ENCODE results near the gene HOXA11. TPM values are rescaled to one million over a fixed set of nuclear protein-coding genes. Genes with fewer than 3 reads are reported as not detected.

Gene HOXA11
- total RNA-seq, 1 donor from 2014 or later: not detected

GRCh38 chr7:27178366-27178765, 6.7 kb downstream of the HOXA11 start:
- no peaks in the 10 kb centered on the region for H3K9me3 Mint-ChIP-seq (ENCODE audit: unreplicated experiment)
- peaks cover 81% of the 10 kb centered on the region for H3K27me3 Mint-ChIP-seq (ENCODE audit: unreplicated experiment)
- H3K4me3 Mint-ChIP-seq (ENCODE audit: unreplicated experiment): no peak overlapping the region
- no peak overlapping the region for H3K27ac Mint-ChIP-seq (ENCODE audit: unreplicated experiment)
- H3K36me3 Mint-ChIP-seq (ENCODE audit: unreplicated experiment): no peaks in the 10 kb centered on the region
- DNase-seq (ENCODE audit: extremely low spot score, unreplicated experiment): no peak
- no peak for TF ChIP-seq CTCF (IDR thresholded peaks at IDR 0.05)
- H3K4me1 Mint-ChIP-seq (ENCODE audit: unreplicated experiment): peaks cover 7% of the 10 kb centered on the region

GRCh38 chr7:27177795-27178320, 7.2 kb downstream of the HOXA11 start:
- H3K27me3 Mint-ChIP-seq (ENCODE audit: unreplicated experiment): peaks cover 81% of the 10 kb centered on the region

GRCh38 chr7:27176962-27177794, 7.9 kb downstream of the HOXA11 start:
- DNase-seq (ENCODE audit: extremely low spot score, unreplicated experiment): no peak
- Mint-ChIP-seq H3K9me3 (ENCODE audit: unreplicated experiment) (no peaks in the 10 kb centered on the region), H3K27ac (ENCODE audit: unreplicated experiment) (no peak overlapping the region), H3K4me3 (ENCODE audit: unreplicated experiment) (no peak overlapping the region), H3K27me3 (ENCODE audit: unreplicated experiment) (peaks cover 79% of the 10 kb centered on the region), H3K36me3 (ENCODE audit: unreplicated experiment) (no peaks in the 10 kb centered on the region), H3K4me1 (ENCODE audit: unreplicated experiment) (peaks cover 8% of the 10 kb centered on the region)
- TF ChIP-seq CTCF (IDR thresholded peaks at IDR 0.05): no peak

More at GRCh38 chr7:27177795-27178320, 7.2 kb downstream of the HOXA11 start:
- Mint-ChIP-seq H3K27ac (ENCODE audit: unreplicated experiment) (no peak overlapping the region), H3K4me1 (ENCODE audit: unreplicated experiment) (peaks cover 7% of the 10 kb centered on the region), H3K4me3 (ENCODE audit: unreplicated experiment) (no peak overlapping the region), H3K36me3 (ENCODE audit: unreplicated experiment) (no peaks in the 10 kb centered on the region), H3K9me3 (ENCODE audit: unreplicated experiment) (no peaks in the 10 kb centered on the region)
- DNase-seq (ENCODE audit: extremely low spot score, unreplicated experiment): no peak
- TF ChIP-seq CTCF (IDR thresholded peaks at IDR 0.05): no peak

- no peak for TF ChIP-seq CTCF (IDR thresholded peaks at IDR 0.05)
These were observed 8.5 kb downstream of the HOXA11 start for GRCh38 chr7:27176524-27176845.

More at GRCh38 chr7:27176524-27176845, 8.5 kb downstream of the HOXA11 start:
- Mint-ChIP-seq H3K27me3 (ENCODE audit: unreplicated experiment) (peaks cover 81% of the 10 kb centered on the region), H3K36me3 (ENCODE audit: unreplicated experiment) (no peaks in the 10 kb centered on the region), H3K4me3 (ENCODE audit: unreplicated experiment) (no peak overlapping the region), H3K4me1 (ENCODE audit: unreplicated experiment) (peaks cover 13% of the 10 kb centered on the region), H3K9me3 (ENCODE audit: unreplicated experiment) (no peaks in the 10 kb centered on the region), H3K27ac (ENCODE audit: unreplicated experiment) (no peak overlapping the region)
- no peak for DNase-seq (ENCODE audit: extremely low spot score, unreplicated experiment)
